ENCODE results near the gene PPP2R5E.

The PPP2R5E gene

GRCh38 chr14:63343878-63344277 lies 199.3 kb downstream of the PPP2R5E start:
- DNase-seq (ENCODE audit: low spot score) = no peak
- ChIA-PET POLR2A (ENCODE audit: low non-redundant PET) (no interaction called here), CTCF (no interaction called here)
- no peak overlapping the region for H3K27ac ChIP-seq
- TF ChIP-seq CTCF (conservative IDR thresholded peaks at IDR 0.05; ENCODE audit: low read depth) = no peak

GRCh38 chr14:63342371-63342770 lies 200.8 kb downstream of the PPP2R5E start:
- CTCF ChIA-PET = no interaction called here

DNA sequence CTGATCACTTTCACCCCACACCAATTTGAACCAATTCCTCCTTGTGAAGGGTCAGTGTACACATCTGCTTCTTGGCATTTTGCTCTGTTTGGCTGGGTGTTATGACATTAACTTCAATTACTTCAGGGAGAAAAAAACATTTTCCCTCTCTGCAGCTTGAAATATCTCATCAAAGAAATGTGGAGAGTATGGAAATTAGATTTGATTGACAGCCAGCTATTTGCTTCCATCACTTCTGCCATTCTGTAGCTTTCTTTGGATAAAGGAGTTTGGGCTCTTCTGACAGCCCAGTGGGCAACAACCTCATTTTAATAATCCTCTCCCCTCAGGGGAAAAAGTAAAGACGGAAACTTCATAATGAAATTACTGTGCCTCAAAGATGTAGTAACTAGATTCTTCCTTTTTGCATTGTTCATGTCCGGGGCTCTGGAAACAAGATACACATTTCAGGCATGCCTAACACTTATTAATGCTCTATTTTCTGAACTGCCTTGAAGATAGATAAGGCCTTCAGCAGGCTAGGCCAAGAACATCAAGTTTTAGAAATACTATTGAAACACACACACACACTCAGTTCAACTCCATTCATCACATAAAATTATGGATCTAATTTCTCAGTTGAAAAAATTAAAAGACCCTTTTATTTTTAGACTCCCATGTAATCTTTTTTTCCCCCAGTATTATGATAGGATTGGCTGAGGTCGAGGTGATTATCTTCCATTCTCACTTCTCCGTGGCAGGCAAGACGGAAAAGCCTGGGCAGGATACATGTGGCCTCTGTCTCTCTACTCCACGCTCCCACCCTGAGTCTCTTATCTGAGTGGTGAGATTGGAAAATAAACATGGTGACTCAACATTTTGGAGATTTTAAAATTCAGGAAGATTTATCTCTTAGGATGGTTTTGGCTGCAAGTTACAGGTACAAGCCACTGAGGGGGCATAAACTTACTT lies 214.1 kb downstream of the PPP2R5E start:
- TF ChIP-seq CTCF (conservative IDR thresholded peaks at IDR 0.05; ENCODE audit: low read depth) = no peak
- no peak for DNase-seq (ENCODE audit: low spot score)
- CTCF ChIA-PET = no interaction called here
- POLR2A ChIA-PET (ENCODE audit: low non-redundant PET) = no interaction called here
- no peak overlapping the region for H3K27ac ChIP-seq

More at GRCh38 chr14:63342371-63342770, 200.8 kb downstream of the PPP2R5E start:
- POLR2A ChIA-PET (ENCODE audit: low non-redundant PET) = no interaction called here
- no peak overlapping the region for H3K27ac ChIP-seq
- no peak for DNase-seq (ENCODE audit: low spot score)
- no peak for TF ChIP-seq CTCF (conservative IDR thresholded peaks at IDR 0.05; ENCODE audit: low read depth)

DNA sequence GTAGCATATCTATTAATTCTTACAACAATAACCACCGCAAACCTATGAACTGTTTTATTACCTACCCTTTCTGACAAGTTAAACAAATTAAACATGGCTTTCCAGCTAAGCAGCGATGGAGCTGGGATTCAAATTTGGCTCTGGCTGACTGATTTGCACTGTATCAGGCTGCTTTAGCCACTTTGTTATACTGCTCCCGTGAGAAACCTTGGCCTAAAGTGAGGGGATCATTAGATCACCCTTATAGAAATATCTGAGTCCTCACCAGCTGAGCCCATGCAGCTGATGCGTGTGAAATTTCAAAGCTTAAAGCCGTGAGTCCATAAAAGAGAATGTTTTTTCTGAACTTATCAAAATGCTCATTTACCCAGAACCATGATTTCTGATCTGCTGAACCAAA lies 216.3 kb downstream of the PPP2R5E start:
- TF ChIP-seq CTCF (conservative IDR thresholded peaks at IDR 0.05; ENCODE audit: low read depth) = no peak
- POLR2A ChIA-PET (ENCODE audit: low non-redundant PET) = no interaction called here
- CTCF ChIA-PET = no interaction called here

DNA sequence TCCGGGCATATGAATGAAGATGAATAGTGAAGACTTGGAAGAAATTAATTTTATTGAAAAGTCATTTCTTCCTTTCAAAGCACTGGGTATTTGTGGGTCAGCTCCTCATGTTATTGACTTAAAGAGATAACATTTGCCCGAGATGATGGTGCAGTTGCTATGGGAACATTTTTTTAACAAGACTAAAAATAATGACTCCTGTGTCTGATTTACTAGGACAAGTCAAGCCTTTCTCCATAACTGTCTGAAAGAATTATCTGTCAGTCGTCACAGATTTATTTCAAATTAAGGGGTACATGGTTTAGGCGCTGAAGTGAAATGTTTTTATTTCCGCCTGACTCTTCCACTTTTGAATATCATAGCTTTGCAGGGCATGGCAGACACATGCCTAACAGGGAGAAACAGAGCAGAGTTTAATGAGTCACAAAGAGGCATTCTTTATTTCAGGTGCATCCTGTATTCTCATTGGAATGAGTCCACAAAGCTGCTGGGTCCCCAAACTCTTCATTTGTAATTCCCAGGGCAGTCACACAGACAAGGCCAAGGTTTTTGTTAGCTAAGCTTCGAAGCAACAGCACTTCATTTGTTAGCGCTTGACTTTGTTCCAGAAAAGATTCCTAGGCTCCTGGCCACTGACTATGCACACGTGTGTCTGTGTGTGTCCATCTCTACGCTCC lies 220.1 kb downstream of the PPP2R5E start:
- TF ChIP-seq CTCF (conservative IDR thresholded peaks at IDR 0.05; ENCODE audit: low read depth) = no peak
- CTCF ChIA-PET = interaction anchor here (0.5 kb wide), 1 partner anchor 14 kb away, joined by 3 read pairs; no protein-coding TSS in a partner anchor
- POLR2A ChIA-PET (ENCODE audit: low non-redundant PET) = no interaction called here

More for the DNA sequence above, 216.3 kb downstream of the PPP2R5E start:
- DNase-seq (ENCODE audit: low spot score) = no peak
- no peak overlapping the region for H3K27ac ChIP-seq

DNA sequence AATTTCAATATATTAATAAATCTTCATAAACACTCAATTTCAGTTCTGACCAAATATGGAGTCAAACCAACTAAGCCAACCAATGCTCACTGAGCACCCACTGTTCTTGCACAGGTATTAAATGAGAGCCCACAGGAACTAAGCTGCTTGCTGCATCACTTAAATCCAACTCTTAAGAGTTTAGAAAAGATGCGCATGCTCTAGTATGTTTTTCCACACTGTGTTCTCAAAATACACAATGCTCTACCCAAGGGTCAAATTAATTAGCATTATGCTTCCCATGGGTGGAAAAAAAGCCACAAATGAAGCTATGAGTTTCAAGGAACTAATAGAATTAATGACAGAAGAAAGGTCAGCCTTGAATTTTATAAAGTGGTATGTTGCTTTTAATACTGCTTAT lies 220.7 kb downstream of the PPP2R5E start:
- ChIA-PET POLR2A (ENCODE audit: low non-redundant PET) (no interaction called here), CTCF (no interaction called here)
- no peak for TF ChIP-seq CTCF (conservative IDR thresholded peaks at IDR 0.05; ENCODE audit: low read depth)
- no peak overlapping the region for H3K27ac ChIP-seq
- no peak for DNase-seq (ENCODE audit: low spot score)

More for the DNA sequence above, 220.1 kb downstream of the PPP2R5E start:
- no peak overlapping the region for H3K27ac ChIP-seq
- peak; percentile 15 for DNase-seq (ENCODE audit: low spot score)

Measured in RWPE1 (cell line).